IgD-negative memory B cell (primary cell): ENCODE data around the gene SPOCK3. TPM values are rescaled to one million over a fixed set of nuclear protein-coding genes. Genes with fewer than 3 reads are reported as not detected.

Experiments
- H3K27ac Mint-ChIP-seq, 3 donors: one replicate each; pipeline ENCODE4 v1.8.0; 2020 to 2022; ENCODE audit warnings: mild to moderate bottlenecking in 3 of 3, mixed read lengths in 3 of 3, moderate library complexity in 1 of 3
- H3K27me3 Mint-ChIP-seq: one replicate; pipeline ENCODE4 v1.8.0; 2021; ENCODE audit warnings: mixed read lengths
- H3K36me3 Mint-ChIP-seq: one replicate; pipeline ENCODE4 v1.8.0; 2020; ENCODE audit warnings: mild to moderate bottlenecking, mixed read lengths
- H3K4me1 Mint-ChIP-seq, 3 donors: one replicate each; pipeline ENCODE4 v1.8.0; 2020 to 2022; ENCODE audit warnings: mixed read lengths in 3 of 3, mild to moderate bottlenecking in 1 of 3
- H3K4me3 Mint-ChIP-seq, 4 donors: one replicate each; pipeline ENCODE4 v1.8.0; 2020 to 2022; ENCODE audit warnings: mild to moderate bottlenecking in 4 of 4, mixed read lengths in 4 of 4, moderate library complexity in 3 of 4
- H3K9me3 Mint-ChIP-seq, 3 donors: one replicate each; pipeline ENCODE4 v1.8.0; 2020 to 2021; ENCODE audit warnings: mixed read lengths in 3 of 3, mild to moderate bottlenecking in 1 of 3
- polyA plus RNA-seq: library from polyadenylated mRNA; unstranded; fragments of 300-500 nt; fragmentation: Illumina TruSeq; gene quantifications from one replicate; pipeline ENCODE4 v1.2.3, GENCODE V29; 2021

The SPOCK3 gene
- polyA plus RNA-seq, 1 donor from 2014 or later, result not detected

GRCh38 chr4:167216783-167217182, 17.5 kb downstream of the SPOCK3 start:
- Mint-ChIP-seq H3K27ac (no peak overlapping the region), H3K9me3 (peaks cover 0 to 9% (median 0%) of the 10 kb centered on the region in 3 donors), H3K27me3 (no peaks in the 10 kb centered on the region), H3K36me3 (peaks cover 3% of the 10 kb centered on the region), H3K4me1 (peaks cover 0 to 3% (median 0%) of the 10 kb centered on the region in 3 donors), H3K4me3 (no peak overlapping the region)

DNA sequence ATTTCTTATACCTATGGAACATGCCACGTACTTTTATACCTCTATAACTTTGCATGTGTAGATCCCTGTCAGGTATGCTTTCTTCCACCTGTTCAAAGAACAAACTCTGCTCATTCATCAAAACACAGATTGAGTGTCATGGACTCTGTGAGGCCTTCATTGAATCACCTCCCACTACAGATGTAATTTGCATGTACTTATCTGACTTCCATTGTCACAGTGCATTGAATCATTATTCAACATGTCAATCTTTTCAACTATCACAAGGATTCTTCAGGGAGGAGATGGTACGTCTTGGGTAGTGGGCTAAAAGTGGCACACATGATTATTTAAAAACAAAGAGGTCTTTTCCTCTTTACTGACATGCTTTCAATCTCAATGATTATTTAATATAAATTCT, 24.1 kb downstream of the SPOCK3 start:
- no peak overlapping the region for H3K4me3 Mint-ChIP-seq
- no peaks in the 10 kb centered on the region for H3K27me3 Mint-ChIP-seq
- peaks cover 1% of the 10 kb centered on the region for H3K36me3 Mint-ChIP-seq
- H3K9me3 Mint-ChIP-seq, result peaks cover 0 to 13% (median 0%) of the 10 kb centered on the region in 3 donors
- H3K4me1 Mint-ChIP-seq, result no peaks in the 10 kb centered on the region
- H3K27ac Mint-ChIP-seq, result no peak overlapping the region

GRCh38 chr4:167196344-167197012, 37.8 kb downstream of the SPOCK3 start:
- no peak overlapping the region for H3K27ac Mint-ChIP-seq
- H3K4me3 Mint-ChIP-seq, result no peak overlapping the region
- no peaks in the 10 kb centered on the region for H3K27me3 Mint-ChIP-seq
- H3K9me3 Mint-ChIP-seq, result peaks cover 0 to 4% (median 0%) of the 10 kb centered on the region in 3 donors
- H3K4me1 Mint-ChIP-seq, result no peaks in the 10 kb centered on the region
- H3K36me3 Mint-ChIP-seq, result no peaks in the 10 kb centered on the region

GRCh38 chr4:167190379-167190778, 43.9 kb downstream of the SPOCK3 start:
- H3K36me3 Mint-ChIP-seq, result no peaks in the 10 kb centered on the region
- no peaks in the 10 kb centered on the region for H3K27me3 Mint-ChIP-seq

GRCh38 chr4:167185465-167185864, 48.8 kb downstream of the SPOCK3 start:
- H3K27me3 Mint-ChIP-seq, result no peaks in the 10 kb centered on the region

More at GRCh38 chr4:167190379-167190778, 43.9 kb downstream of the SPOCK3 start:
- peaks cover under 1 to 7% (median 2%) of the 10 kb centered on the region in 3 donors for H3K9me3 Mint-ChIP-seq
- no peak overlapping the region for H3K4me3 Mint-ChIP-seq
- H3K4me1 Mint-ChIP-seq, result no peaks in the 10 kb centered on the region
- H3K27ac Mint-ChIP-seq, result no peak overlapping the region

DNA sequence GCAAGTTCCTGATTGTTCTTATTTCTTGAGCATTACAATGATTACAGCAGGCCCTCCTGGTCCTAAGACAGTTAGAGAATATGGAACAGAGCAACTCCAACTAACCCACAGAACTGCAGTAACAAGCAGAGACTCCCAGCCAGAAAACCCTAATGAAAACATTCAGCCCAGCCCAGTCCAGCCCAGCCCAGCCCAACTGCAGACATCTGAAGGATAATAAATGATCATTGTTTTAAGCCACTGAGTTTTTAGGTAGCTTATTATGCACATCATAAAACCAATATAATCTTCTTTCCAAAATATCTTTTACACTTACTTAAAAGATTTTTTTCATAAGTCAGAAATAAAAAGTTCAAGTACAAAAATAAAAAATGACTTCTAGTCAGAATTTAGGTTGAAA, 51.3 kb downstream of the SPOCK3 start:
- H3K36me3 Mint-ChIP-seq, result no peaks in the 10 kb centered on the region
- H3K27me3 Mint-ChIP-seq, result no peaks in the 10 kb centered on the region
- peaks cover 2 to 7% (median 7%) of the 10 kb centered on the region in 3 donors for H3K9me3 Mint-ChIP-seq
- no peak overlapping the region for H3K4me3 Mint-ChIP-seq
- no peaks in the 10 kb centered on the region for H3K4me1 Mint-ChIP-seq
- no peak overlapping the region for H3K27ac Mint-ChIP-seq

More at GRCh38 chr4:167185465-167185864, 48.8 kb downstream of the SPOCK3 start:
- Mint-ChIP-seq H3K36me3 (no peaks in the 10 kb centered on the region), H3K27ac (no peak overlapping the region), H3K4me3 (no peak overlapping the region), H3K4me1 (no peaks in the 10 kb centered on the region), H3K9me3 (peaks cover 2 to 7% (median 7%) of the 10 kb centered on the region in 3 donors)

- Mint-ChIP-seq H3K4me1 (no peaks in the 10 kb centered on the region), H3K4me3 (no peak overlapping the region), H3K9me3 (peaks cover 0 to 3% (median 2%) of the 10 kb centered on the region in 3 donors), H3K27ac (no peak overlapping the region), H3K36me3 (no peaks in the 10 kb centered on the region), H3K27me3 (no peaks in the 10 kb centered on the region)
These were observed 56.4 kb downstream of the SPOCK3 start for GRCh38 chr4:167177925-167178324.

- Mint-ChIP-seq H3K27ac (no peak overlapping the region), H3K4me3 (no peak overlapping the region), H3K4me1 (no peaks in the 10 kb centered on the region), H3K9me3 (peaks cover 0 to 2% (median 0%) of the 10 kb centered on the region in 3 donors), H3K27me3 (no peaks in the 10 kb centered on the region), H3K36me3 (no peaks in the 10 kb centered on the region)
These were observed 57.4 kb downstream of the SPOCK3 start for GRCh38 chr4:167176723-167177367.

DNA sequence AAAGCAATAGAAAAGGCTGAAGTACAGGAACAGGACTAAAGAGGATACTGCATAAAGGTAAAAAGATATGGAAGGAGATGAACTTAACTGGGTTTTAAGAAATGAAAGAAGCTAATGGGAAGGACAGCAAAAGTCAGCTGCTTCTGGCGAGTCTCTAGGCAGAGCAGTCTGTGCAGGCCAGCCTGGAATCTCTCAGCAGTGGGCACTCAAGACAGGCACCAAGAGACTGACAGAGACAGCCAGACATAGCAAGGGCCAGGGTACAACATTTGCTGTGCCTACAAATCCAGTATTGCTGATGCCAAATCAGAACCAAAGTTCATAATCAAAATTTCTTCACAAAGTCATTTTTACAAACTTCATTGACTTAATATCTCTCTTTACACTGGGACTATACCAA, 62.4 kb downstream of the SPOCK3 start:
- Mint-ChIP-seq H3K9me3 (peaks cover 3 to 13% (median 3%) of the 10 kb centered on the region in 3 donors), H3K27ac (no peak overlapping the region), H3K36me3 (no peaks in the 10 kb centered on the region), H3K4me1 (no peaks in the 10 kb centered on the region), H3K27me3 (no peaks in the 10 kb centered on the region), H3K4me3 (no peak overlapping the region)

- no peaks in the 10 kb centered on the region for H3K27me3 Mint-ChIP-seq
- H3K4me1 Mint-ChIP-seq, result no peaks in the 10 kb centered on the region
- H3K27ac Mint-ChIP-seq, result no peak overlapping the region
- peaks cover 3 to 13% (median 3%) of the 10 kb centered on the region in 3 donors for H3K9me3 Mint-ChIP-seq
- no peak overlapping the region for H3K4me3 Mint-ChIP-seq
- H3K36me3 Mint-ChIP-seq, result no peaks in the 10 kb centered on the region
These were observed 65.7 kb downstream of the SPOCK3 start for GRCh38 chr4:167168611-167169010.

DNA sequence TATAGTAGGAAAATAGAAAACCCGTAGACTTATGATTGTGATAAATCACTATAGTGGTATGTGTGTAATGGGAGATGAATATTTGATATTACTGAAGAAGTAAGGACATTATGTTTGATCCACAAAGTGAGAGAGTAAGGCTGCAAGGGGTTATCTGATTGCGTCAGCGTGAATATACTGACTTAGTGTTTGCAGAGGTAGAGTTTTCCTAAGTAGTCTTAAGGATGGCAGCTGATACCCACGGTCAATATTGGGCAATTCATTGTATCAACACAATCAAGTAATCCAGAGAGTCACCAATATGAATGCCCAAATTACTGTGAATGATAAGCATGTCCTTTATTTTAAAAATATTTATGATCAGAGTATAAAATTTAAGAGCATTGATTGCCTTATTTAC, 83.7 kb downstream of the SPOCK3 start:
- Mint-ChIP-seq H3K27me3 (no peaks in the 10 kb centered on the region), H3K4me3 (no peak overlapping the region), H3K36me3 (no peaks in the 10 kb centered on the region), H3K27ac (no peak overlapping the region), H3K4me1 (no peaks in the 10 kb centered on the region), H3K9me3 (peaks cover 0 to 10% (median 3%) of the 10 kb centered on the region in 3 donors)

DNA sequence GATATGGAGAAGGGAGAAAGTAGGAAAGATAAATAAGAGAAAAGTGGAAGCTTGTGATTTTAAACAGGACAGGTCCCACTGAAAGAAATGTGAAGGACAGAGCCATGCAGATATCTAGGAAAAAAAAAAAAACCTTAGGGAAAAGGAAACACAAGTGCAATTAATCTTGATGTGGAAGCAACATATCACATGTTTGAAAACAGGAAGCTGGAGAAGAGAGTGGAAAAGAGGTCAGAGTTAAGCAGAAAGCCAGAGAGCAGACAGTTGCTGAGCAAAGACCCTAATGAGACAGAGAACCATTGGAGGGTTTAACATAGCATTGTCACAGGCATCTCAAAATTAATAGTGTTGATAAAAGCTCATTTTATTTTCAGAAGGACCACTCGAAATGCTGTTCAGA, 89.7 kb downstream of the SPOCK3 start:
- H3K9me3 Mint-ChIP-seq, result peaks cover 4 to 10% (median 5%) of the 10 kb centered on the region in 3 donors
- no peaks in the 10 kb centered on the region for H3K27me3 Mint-ChIP-seq
- no peaks in the 10 kb centered on the region for H3K36me3 Mint-ChIP-seq

GRCh38 chr4:167143018-167143417, 91.3 kb downstream of the SPOCK3 start:
- Mint-ChIP-seq H3K36me3 (no peaks in the 10 kb centered on the region), H3K4me1 (no peaks in the 10 kb centered on the region), H3K4me3 (no peak overlapping the region), H3K9me3 (peaks cover 4 to 10% (median 5%) of the 10 kb centered on the region in 3 donors), H3K27me3 (no peaks in the 10 kb centered on the region), H3K27ac (no peak overlapping the region)

More for the DNA sequence above, 89.7 kb downstream of the SPOCK3 start:
- Mint-ChIP-seq H3K4me1 (no peaks in the 10 kb centered on the region), H3K4me3 (no peak overlapping the region), H3K27ac (no peak overlapping the region)

- H3K27me3 Mint-ChIP-seq, result no peaks in the 10 kb centered on the region
- H3K36me3 Mint-ChIP-seq, result no peaks in the 10 kb centered on the region
- H3K27ac Mint-ChIP-seq, result no peak overlapping the region
- H3K4me1 Mint-ChIP-seq, result no peaks in the 10 kb centered on the region
- H3K4me3 Mint-ChIP-seq, result no peak overlapping the region
- peaks cover 0 to 2% (median 0%) of the 10 kb centered on the region in 3 donors for H3K9me3 Mint-ChIP-seq
These were observed 98.0 kb downstream of the SPOCK3 start for GRCh38 chr4:167136270-167136669.

- no peaks in the 10 kb centered on the region for H3K27me3 Mint-ChIP-seq
- no peak overlapping the region for H3K4me3 Mint-ChIP-seq
- no peaks in the 10 kb centered on the region for H3K4me1 Mint-ChIP-seq
- H3K9me3 Mint-ChIP-seq, result peaks cover 0 to 7% (median 0%) of the 10 kb centered on the region in 3 donors
- H3K27ac Mint-ChIP-seq, result no peak overlapping the region
- no peaks in the 10 kb centered on the region for H3K36me3 Mint-ChIP-seq
These were observed 105.1 kb downstream of the SPOCK3 start for GRCh38 chr4:167129146-167129545.

GRCh38 chr4:167119392-167119791, 114.9 kb downstream of the SPOCK3 start:
- Mint-ChIP-seq H3K4me3 (no peak overlapping the region), H3K27ac (no peak overlapping the region), H3K9me3 (peaks cover 0 to 2% (median 0%) of the 10 kb centered on the region in 3 donors), H3K27me3 (no peaks in the 10 kb centered on the region), H3K36me3 (no peaks in the 10 kb centered on the region), H3K4me1 (no peaks in the 10 kb centered on the region)
